ENCODE results near the gene NKAPD1.
A peak's percentile ranks its signal among the peaks of the same experiment; 100 is the strongest.

The NKAPD1 gene

DNA sequence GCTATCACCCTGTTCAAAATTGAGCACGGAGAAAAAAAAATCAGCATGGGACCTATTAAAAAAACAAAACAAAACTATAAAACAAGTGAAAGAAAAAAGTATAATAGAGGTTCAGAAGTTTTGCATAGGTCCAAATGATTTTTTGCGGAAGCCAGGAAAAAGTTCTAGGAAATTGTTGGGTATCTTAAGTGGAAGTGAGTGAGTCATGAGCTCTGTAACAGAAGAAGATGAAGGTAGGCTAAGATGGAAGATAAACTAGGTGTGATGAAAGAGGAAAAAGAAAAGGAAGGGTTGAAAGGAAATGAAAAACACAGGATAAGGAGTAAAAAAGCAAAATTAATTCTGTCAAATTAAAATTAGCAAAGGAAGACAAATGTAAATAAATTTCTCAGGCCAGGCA lies 40.4 kb downstream of the NKAPD1 start:
- no peak for DNase-seq
- no peak for TF ChIP-seq EZH2 (IDR thresholded peaks at IDR 0.05; ENCODE audit: borderline replicate concordance, low read depth, low read length, severe bottlenecking)
- TF ChIP-seq, protein P1, sequence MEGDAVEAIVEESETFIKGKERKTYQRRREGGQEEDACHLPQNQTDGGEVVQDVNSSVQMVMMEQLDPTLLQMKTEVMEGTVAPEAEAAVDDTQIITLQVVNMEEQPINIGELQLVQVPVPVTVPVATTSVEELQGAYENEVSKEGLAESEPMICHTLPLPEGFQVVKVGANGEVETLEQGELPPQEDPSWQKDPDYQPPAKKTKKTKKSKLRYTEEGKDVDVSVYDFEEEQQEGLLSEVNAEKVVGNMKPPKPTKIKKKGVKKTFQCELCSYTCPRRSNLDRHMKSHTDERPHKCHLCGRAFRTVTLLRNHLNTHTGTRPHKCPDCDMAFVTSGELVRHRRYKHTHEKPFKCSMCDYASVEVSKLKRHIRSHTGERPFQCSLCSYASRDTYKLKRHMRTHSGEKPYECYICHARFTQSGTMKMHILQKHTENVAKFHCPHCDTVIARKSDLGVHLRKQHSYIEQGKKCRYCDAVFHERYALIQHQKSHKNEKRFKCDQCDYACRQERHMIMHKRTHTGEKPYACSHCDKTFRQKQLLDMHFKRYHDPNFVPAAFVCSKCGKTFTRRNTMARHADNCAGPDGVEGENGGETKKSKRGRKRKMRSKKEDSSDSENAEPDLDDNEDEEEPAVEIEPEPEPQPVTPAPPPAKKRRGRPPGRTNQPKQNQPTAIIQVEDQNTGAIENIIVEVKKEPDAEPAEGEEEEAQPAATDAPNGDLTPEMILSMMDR (IDR thresholded peaks at IDR 0.05; ENCODE audit: borderline replicate concordance, extremely low read depth, low read length, poor library complexity, severe bottlenecking) = no peak
- no peak overlapping the region for H3K27ac ChIP-seq (ENCODE audit: low read length)
- H2AFZ ChIP-seq (ENCODE audit: low read depth, low read length) = no peak overlapping the region
- H3K9me3 ChIP-seq (ENCODE audit: insufficient read depth, low read length, severe bottlenecking) = no peaks in the 10 kb centered on the region
- H3K27me3 ChIP-seq (ENCODE audit: insufficient read depth, low read length, poor library complexity) = no peaks in the 10 kb centered on the region
- ATAC-seq (ENCODE audit: insufficient read depth, low read depth) = no peak
- H3K9ac ChIP-seq (ENCODE audit: low read depth, low read length) = no peak overlapping the region
- H4K20me1 ChIP-seq (ENCODE audit: insufficient read depth, low read length) = no peaks in the 10 kb centered on the region
- H3K36me3 ChIP-seq (ENCODE audit: insufficient read depth, low read length) = no peaks in the 10 kb centered on the region
- H3K4me3 ChIP-seq (ENCODE audit: low read depth in 1 of 2, low read length in 2 of 2) = no peak overlapping the region
- H3K4me2 ChIP-seq (ENCODE audit: insufficient read depth, low read length) = no peak overlapping the region
- H3K79me2 ChIP-seq (ENCODE audit: insufficient read depth, low read length) = no peaks in the 10 kb centered on the region
- H3K4me1 ChIP-seq (ENCODE audit: insufficient read depth, low read length) = no peaks in the 10 kb centered on the region

- Histone ChIP-seq H3K27me3 (ENCODE audit: insufficient read depth, low read length, poor library complexity) (no peaks in the 10 kb centered on the region), H3K79me2 (ENCODE audit: insufficient read depth, low read length) (no peaks in the 10 kb centered on the region), H3K36me3 (ENCODE audit: insufficient read depth, low read length) (no peaks in the 10 kb centered on the region), H2AFZ (ENCODE audit: low read depth, low read length) (no peak overlapping the region), H3K4me2 (ENCODE audit: insufficient read depth, low read length) (no peak overlapping the region), H3K9ac (ENCODE audit: low read depth, low read length) (no peak overlapping the region), H3K9me3 (ENCODE audit: insufficient read depth, low read length, severe bottlenecking) (no peaks in the 10 kb centered on the region), H3K4me1 (ENCODE audit: insufficient read depth, low read length) (no peaks in the 10 kb centered on the region), H4K20me1 (ENCODE audit: insufficient read depth, low read length) (no peaks in the 10 kb centered on the region), H3K4me3 (ENCODE audit: low read depth in 1 of 2, low read length in 2 of 2) (no peak overlapping the region), H3K27ac (ENCODE audit: low read length) (no peak overlapping the region)
- TF ChIP-seq, protein P1 (IDR thresholded peaks at IDR 0.05; ENCODE audit: borderline replicate concordance, extremely low read depth, low read length, poor library complexity, severe bottlenecking) = no peak
- no peak for TF ChIP-seq EZH2 (IDR thresholded peaks at IDR 0.05; ENCODE audit: borderline replicate concordance, low read depth, low read length, severe bottlenecking)
- peak; percentile 68 for ATAC-seq (ENCODE audit: insufficient read depth, low read depth)
- peak; percentile 17 for DNase-seq
Measured at GRCh38 chr11:112115386-112115785, 41.3 kb downstream of the NKAPD1 start.

DNA sequence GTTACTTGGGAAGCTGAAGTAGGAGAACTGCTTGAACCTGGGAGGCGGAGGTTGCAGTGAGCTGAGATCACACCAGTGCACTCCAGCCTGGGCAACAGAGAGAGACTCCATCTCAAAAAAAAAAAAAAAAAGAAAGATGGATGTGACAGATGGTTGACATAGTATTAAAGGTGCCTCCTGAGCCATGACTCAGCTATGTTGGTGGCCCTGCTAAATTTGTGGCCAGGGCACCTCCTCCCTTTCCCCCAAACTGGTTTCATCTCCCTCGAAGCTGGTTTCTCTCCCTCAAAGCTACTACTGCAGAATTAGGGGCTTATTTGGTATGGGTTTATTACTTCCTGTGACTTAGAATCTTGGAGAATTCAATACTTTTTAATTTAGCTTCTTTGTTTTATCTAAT lies 44.1 kb downstream of the NKAPD1 start:
- no peak overlapping the region for H3K27ac ChIP-seq (ENCODE audit: low read length)
- no peaks in the 10 kb centered on the region for H3K9me3 ChIP-seq (ENCODE audit: insufficient read depth, low read length, severe bottlenecking)
- no peaks in the 10 kb centered on the region for H3K4me1 ChIP-seq (ENCODE audit: insufficient read depth, low read length)
- TF ChIP-seq, protein P1 (IDR thresholded peaks at IDR 0.05; ENCODE audit: borderline replicate concordance, extremely low read depth, low read length, poor library complexity, severe bottlenecking) = no peak
- no peak for TF ChIP-seq EZH2 (IDR thresholded peaks at IDR 0.05; ENCODE audit: borderline replicate concordance, low read depth, low read length, severe bottlenecking)
- ATAC-seq (ENCODE audit: insufficient read depth, low read depth) = peak; percentile 52; the same call in 1 of the 3 replicates
- H2AFZ ChIP-seq (ENCODE audit: low read depth, low read length) = no peak overlapping the region
- no peaks in the 10 kb centered on the region for H3K79me2 ChIP-seq (ENCODE audit: insufficient read depth, low read length)
- H3K27me3 ChIP-seq (ENCODE audit: insufficient read depth, low read length, poor library complexity) = no peaks in the 10 kb centered on the region
- no peak overlapping the region for H3K4me3 ChIP-seq (ENCODE audit: low read depth in 1 of 2, low read length in 2 of 2)
- no peak for DNase-seq
- no peaks in the 10 kb centered on the region for H4K20me1 ChIP-seq (ENCODE audit: insufficient read depth, low read length)
- H3K9ac ChIP-seq (ENCODE audit: low read depth, low read length) = no peak overlapping the region
- no peaks in the 10 kb centered on the region for H3K36me3 ChIP-seq (ENCODE audit: insufficient read depth, low read length)
- no peak overlapping the region for H3K4me2 ChIP-seq (ENCODE audit: insufficient read depth, low read length)

Measured in DND-41 (cell line).